ENCODE results near the gene MC1R. TPM values are rescaled to one million over a fixed set of nuclear protein-coding genes. Genes with fewer than 3 reads are reported as not detected.

Gene MC1R
- total and polyA plus RNA-seq, 2 donors (not counting 1 experiment from before 2014, with no cell fraction given), result 2.9 to 4.3 TPM

DNA sequence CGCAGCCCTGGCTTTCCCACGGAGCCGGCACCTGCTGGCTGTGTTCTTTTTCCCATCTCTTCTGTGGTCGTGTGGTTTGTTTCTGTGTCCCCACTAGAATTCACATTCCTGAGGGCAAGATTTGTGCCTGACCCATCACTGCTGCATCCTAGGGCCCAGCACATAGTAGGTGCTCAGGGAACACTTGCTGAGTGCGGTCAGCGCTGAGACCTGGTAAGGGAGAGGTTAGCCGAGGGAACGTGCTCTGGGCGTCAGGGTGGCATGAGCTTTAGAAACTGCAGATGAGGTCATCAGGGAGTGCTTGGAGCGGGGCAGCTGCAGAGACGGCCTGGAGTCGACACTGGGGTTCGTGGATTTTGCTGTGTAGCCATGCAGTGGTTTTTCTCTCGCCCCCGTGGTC, 35.8 kb downstream of the MC1R start:
- Histone ChIP-seq H3K4me3 (replicated peaks in 1 of 4; ENCODE audit: control extremely low read depth in 1 of 4, insufficient read depth in 1 of 4, low read depth in 3 of 4, low read length in 4 of 4) (no peak overlapping the region), H3K36me3 (ENCODE audit: control insufficient read depth, insufficient read depth, low read length) (peaks cover 18% of the 10 kb centered on the region), H3K79me2 (ENCODE audit: control insufficient read depth, insufficient read depth, low read length) (peaks cover 4% of the 10 kb centered on the region), H3K4me1 (ENCODE audit: control insufficient read depth, extremely low read depth, insufficient read depth, low read length) (peaks cover 3% of the 10 kb centered on the region), H3K9me3 (ENCODE audit: control insufficient read depth, insufficient read depth, low read depth, low read length) (no peaks in the 10 kb centered on the region), H3K4me2 (ENCODE audit: extremely low read depth, insufficient read depth, low read length) (no peak overlapping the region), H2AFZ (ENCODE audit: low read length) (no peak overlapping the region), H4K20me1 (ENCODE audit: control insufficient read depth, extremely low read depth, insufficient read depth, low read length) (no peaks in the 10 kb centered on the region), H3K27ac (ENCODE audit: insufficient read depth, low read length) (no peak overlapping the region), H3K27me3 (ENCODE audit: control insufficient read depth, insufficient read depth, low read length) (no peaks in the 10 kb centered on the region), H3K9ac (ENCODE audit: insufficient read depth, low read length) (no peak overlapping the region)
- TF ChIP-seq, protein P1, sequence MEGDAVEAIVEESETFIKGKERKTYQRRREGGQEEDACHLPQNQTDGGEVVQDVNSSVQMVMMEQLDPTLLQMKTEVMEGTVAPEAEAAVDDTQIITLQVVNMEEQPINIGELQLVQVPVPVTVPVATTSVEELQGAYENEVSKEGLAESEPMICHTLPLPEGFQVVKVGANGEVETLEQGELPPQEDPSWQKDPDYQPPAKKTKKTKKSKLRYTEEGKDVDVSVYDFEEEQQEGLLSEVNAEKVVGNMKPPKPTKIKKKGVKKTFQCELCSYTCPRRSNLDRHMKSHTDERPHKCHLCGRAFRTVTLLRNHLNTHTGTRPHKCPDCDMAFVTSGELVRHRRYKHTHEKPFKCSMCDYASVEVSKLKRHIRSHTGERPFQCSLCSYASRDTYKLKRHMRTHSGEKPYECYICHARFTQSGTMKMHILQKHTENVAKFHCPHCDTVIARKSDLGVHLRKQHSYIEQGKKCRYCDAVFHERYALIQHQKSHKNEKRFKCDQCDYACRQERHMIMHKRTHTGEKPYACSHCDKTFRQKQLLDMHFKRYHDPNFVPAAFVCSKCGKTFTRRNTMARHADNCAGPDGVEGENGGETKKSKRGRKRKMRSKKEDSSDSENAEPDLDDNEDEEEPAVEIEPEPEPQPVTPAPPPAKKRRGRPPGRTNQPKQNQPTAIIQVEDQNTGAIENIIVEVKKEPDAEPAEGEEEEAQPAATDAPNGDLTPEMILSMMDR (conservative IDR thresholded peaks at IDR 0.05 in 1 of 2, IDR thresholded peaks at IDR 0.05 in 1 of 2; ENCODE audit: low read depth in 1 of 2, low read length in 2 of 2), result no peak
- no peak for TF ChIP-seq EZH2 (IDR thresholded peaks at IDR 0.05; ENCODE audit: low read length, missing control alignments)
- no peak for DNase-seq (ENCODE audit: low read depth in 2 of 2)

DNA sequence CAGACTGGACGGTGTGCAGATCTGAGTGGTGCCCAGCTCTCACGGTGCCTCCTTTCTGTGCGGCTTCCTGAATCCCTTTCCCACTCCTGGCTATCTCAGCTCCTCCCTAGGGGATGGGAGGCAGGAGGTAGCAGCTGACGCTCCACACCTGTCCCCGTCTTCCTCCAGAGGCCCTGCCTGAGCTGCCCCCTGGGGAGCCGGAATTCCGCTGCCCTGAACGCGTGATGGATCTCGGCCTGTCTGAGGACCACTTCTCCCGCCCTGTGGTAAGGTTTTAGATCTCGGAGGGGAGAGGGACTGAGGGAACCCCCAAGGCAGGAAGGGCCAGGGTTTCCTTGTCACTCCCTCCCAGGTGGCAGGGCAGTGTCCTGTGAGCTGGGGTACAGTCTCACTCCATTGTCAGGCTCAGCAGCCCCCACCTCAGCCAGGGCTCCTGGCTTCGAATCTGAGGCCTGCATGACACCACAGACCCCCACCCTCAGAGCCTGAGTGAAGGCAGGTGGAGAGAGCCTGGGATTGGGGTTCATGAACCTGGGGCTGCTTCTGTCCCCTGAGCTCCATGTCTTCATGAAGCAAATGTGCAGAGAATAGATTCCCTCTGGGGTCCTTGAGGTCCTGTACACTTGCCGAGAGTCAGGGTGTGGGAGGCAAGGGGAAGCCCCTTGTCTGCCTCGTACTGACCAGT, 36.5 kb downstream of the MC1R start:
- Histone ChIP-seq H3K4me1 (ENCODE audit: control insufficient read depth, extremely low read depth, insufficient read depth, low read length) (no peaks in the 10 kb centered on the region), H2AFZ (ENCODE audit: low read length) (no peak overlapping the region), H3K27me3 (ENCODE audit: control insufficient read depth, insufficient read depth, low read length) (no peaks in the 10 kb centered on the region), H3K27ac (ENCODE audit: insufficient read depth, low read length) (no peak overlapping the region), H3K9me3 (ENCODE audit: control insufficient read depth, insufficient read depth, low read depth, low read length) (no peaks in the 10 kb centered on the region), H4K20me1 (ENCODE audit: control insufficient read depth, extremely low read depth, insufficient read depth, low read length) (no peaks in the 10 kb centered on the region), H3K36me3 (ENCODE audit: control insufficient read depth, insufficient read depth, low read length) (peaks cover 21% of the 10 kb centered on the region), H3K79me2 (ENCODE audit: control insufficient read depth, insufficient read depth, low read length) (no peaks in the 10 kb centered on the region), H3K4me3 (replicated peaks in 1 of 4; ENCODE audit: control extremely low read depth in 1 of 4, insufficient read depth in 1 of 4, low read depth in 3 of 4, low read length in 4 of 4) (no peak overlapping the region), H3K4me2 (ENCODE audit: extremely low read depth, insufficient read depth, low read length) (no peak overlapping the region), H3K9ac (ENCODE audit: insufficient read depth, low read length) (no peak overlapping the region)
- DNase-seq (ENCODE audit: low read depth in 2 of 2), result no peak
- TF ChIP-seq EZH2 (IDR thresholded peaks at IDR 0.05; ENCODE audit: low read length, missing control alignments), result no peak
- TF ChIP-seq, protein P1 (conservative IDR thresholded peaks at IDR 0.05 in 1 of 2, IDR thresholded peaks at IDR 0.05 in 1 of 2; ENCODE audit: low read depth in 1 of 2, low read length in 2 of 2), result no peak

DNA sequence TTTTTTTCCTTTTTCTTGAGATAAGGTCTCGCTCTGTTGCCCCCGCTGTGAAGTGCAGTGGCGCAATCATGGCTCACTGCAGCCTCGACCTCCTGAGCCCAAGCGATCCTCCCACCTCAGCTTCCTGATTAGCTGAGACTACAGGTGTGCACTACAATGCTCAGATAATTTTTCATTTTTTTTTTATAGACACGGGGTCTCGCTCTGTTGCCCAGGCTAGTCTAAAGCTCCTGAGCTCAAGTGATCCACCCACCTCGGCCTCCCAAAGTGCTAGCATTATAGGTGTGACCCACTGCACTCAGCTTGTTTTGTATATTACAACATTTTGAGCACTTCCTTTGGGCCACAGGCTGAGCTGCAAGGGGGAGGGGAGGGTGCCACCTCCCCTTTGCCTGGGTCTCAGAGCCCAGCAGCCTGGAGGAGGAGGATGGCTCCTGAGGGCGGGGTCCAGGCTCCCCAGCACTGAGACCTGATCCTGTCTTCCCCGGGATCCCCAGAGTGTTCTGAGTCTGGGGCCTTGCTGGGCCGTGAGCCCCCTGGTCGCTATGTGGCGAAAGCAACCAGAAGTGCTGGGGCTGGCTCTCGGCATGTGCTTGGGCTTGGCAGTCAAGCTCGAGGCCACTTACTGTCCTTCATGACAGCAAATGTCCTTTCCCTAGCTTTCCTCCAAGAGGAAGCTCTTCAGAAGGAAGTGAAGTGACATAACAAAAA, 38.0 kb downstream of the MC1R start:
- Histone ChIP-seq H2AFZ (ENCODE audit: low read length) (no peak overlapping the region), H4K20me1 (ENCODE audit: control insufficient read depth, extremely low read depth, insufficient read depth, low read length) (no peaks in the 10 kb centered on the region), H3K79me2 (ENCODE audit: control insufficient read depth, insufficient read depth, low read length) (no peaks in the 10 kb centered on the region), H3K4me2 (ENCODE audit: extremely low read depth, insufficient read depth, low read length) (no peak overlapping the region), H3K27ac (ENCODE audit: insufficient read depth, low read length) (no peak overlapping the region), H3K9ac (ENCODE audit: insufficient read depth, low read length) (no peak overlapping the region), H3K9me3 (ENCODE audit: control insufficient read depth, insufficient read depth, low read depth, low read length) (no peaks in the 10 kb centered on the region), H3K4me3 (replicated peaks in 1 of 4; ENCODE audit: control extremely low read depth in 1 of 4, insufficient read depth in 1 of 4, low read depth in 3 of 4, low read length in 4 of 4) (no peak overlapping the region), H3K27me3 (ENCODE audit: control insufficient read depth, insufficient read depth, low read length) (no peaks in the 10 kb centered on the region), H3K36me3 (ENCODE audit: control insufficient read depth, insufficient read depth, low read length) (peaks cover 23% of the 10 kb centered on the region), H3K4me1 (ENCODE audit: control insufficient read depth, extremely low read depth, insufficient read depth, low read length) (no peaks in the 10 kb centered on the region)
- TF ChIP-seq, protein P1 (conservative IDR thresholded peaks at IDR 0.05 in 1 of 2, IDR thresholded peaks at IDR 0.05 in 1 of 2; ENCODE audit: low read depth in 1 of 2, low read length in 2 of 2), result no peak
- no peak for TF ChIP-seq EZH2 (IDR thresholded peaks at IDR 0.05; ENCODE audit: low read length, missing control alignments)
- DNase-seq (ENCODE audit: low read depth in 2 of 2), result no peak

Measured in fibroblast of lung (primary cell).